GM23338 (cell line): Measurements from ENCODE around the gene ROCK1.

ENCODE experiments used
- CTCF ChIP-seq, 2 experiments: fragments of 200-600 bp in 1 of 2; sonication (generic) in 1 of 2; conservative IDR thresholded peaks; 2 replicates each; pipeline versions ENCODE4 v1.5.1 to v1.6.1; 2016 to 2017; ENCODE audit warnings: antibody characterized with exemption in 2 of 2, low read depth in 2 of 2, mild to moderate bottlenecking in 2 of 2, moderate library complexity in 1 of 2
- POLR2AphosphoS5 ChIP-seq: IDR thresholded peaks from 2 replicates; pipeline ENCODE4 v1.6.1; 2016; ENCODE audit warnings: antibody characterized with exemption, low read depth

GRCh38 chr18:21155443-21155842 lies 43.8 kb upstream of the ROCK1 start:
- TF ChIP-seq CTCF (conservative IDR thresholded peaks at IDR 0.05; ENCODE audit: low read depth in 2 of 2) (no peak), POLR2AphosphoS5 (no peak)
